ENCODE results near the gene LDLRAD2. TPM values are rescaled to one million over a fixed set of nuclear protein-coding genes. Genes with fewer than 3 reads are reported as not detected.

Gene LDLRAD2
- total RNA-seq, 1 donor from 2014 or later: not detected

DNA sequence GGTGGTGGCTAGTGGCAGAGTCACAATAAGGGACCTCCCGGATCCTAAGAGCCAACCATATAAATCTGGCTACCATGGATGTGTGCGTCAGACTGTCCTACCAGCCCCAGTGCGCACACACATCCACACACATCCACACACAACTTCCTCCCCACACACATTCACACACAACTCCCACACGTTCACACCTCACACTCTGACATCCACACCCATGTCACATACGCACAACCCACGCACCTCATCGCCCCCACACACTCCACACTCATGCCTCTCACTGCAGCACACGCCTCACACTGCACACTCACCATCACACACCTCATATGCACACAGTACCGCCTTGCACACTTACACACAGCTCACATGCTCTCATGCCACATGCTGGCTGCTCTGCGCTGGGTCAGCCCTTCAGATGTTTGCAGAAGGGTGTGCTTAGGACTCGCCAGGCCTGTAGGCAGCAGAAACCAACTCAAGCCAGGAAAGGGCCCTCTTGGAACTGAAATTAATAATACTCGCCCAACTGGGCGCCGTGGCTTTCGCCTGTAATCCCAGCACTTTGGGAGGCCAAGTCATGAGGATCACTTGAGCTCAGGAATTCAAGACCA lies 3.0 kb downstream of the LDLRAD2 start:
- H3K36me3 ChIP-seq (ENCODE audit: control insufficient read depth, insufficient read depth, low read length): no peaks in the 10 kb centered on the region
- no peaks in the 10 kb centered on the region for H3K27me3 ChIP-seq (ENCODE audit: control insufficient read depth, insufficient read depth, low read length)
- no peak for DNase-seq (ENCODE audit: low read depth)
- TF ChIP-seq, protein P1, sequence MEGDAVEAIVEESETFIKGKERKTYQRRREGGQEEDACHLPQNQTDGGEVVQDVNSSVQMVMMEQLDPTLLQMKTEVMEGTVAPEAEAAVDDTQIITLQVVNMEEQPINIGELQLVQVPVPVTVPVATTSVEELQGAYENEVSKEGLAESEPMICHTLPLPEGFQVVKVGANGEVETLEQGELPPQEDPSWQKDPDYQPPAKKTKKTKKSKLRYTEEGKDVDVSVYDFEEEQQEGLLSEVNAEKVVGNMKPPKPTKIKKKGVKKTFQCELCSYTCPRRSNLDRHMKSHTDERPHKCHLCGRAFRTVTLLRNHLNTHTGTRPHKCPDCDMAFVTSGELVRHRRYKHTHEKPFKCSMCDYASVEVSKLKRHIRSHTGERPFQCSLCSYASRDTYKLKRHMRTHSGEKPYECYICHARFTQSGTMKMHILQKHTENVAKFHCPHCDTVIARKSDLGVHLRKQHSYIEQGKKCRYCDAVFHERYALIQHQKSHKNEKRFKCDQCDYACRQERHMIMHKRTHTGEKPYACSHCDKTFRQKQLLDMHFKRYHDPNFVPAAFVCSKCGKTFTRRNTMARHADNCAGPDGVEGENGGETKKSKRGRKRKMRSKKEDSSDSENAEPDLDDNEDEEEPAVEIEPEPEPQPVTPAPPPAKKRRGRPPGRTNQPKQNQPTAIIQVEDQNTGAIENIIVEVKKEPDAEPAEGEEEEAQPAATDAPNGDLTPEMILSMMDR (IDR thresholded peaks at IDR 0.05; ENCODE audit: insufficient read depth, low read length, severe bottlenecking): no peak
- H3K4me3 ChIP-seq (ENCODE audit: low read depth, low read length): no peak overlapping the region
- peak; percentile 68 for FAIRE-seq

DNA sequence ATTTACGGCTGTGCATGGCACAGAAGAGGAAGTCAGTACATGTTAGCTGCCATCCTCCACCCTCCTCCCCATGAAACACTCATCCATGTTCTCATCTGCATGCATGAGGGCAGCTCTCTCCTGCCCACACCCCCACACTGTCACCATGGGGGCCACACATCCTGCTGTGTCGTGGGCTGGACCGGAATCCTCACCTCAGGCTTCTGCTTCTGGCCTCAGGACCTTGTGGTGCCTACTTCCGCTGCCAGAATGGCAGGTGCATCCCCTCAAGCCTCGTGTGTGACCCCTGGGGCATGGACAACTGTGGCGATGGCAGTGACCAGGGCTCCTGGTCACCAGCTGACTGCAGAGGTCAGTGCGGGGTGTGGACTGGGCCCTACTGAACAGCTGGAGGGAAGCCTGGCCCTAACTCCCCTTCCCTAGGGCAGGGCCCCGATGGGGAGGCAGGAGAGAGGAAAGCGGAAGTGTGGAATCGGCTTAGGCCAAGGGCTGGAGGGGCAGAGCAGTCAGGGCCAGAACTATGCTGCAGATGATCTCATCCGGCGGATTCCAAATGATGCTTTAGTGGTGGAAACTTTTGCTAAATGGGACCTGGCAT lies 3.8 kb downstream of the LDLRAD2 start:
- Histone ChIP-seq H3K27me3 (ENCODE audit: control insufficient read depth, insufficient read depth, low read length) (no peaks in the 10 kb centered on the region), H3K36me3 (ENCODE audit: control insufficient read depth, insufficient read depth, low read length) (no peaks in the 10 kb centered on the region), H3K4me3 (ENCODE audit: low read depth, low read length) (no peak overlapping the region)
- no peak for DNase-seq (ENCODE audit: low read depth)
- TF ChIP-seq, protein P1 (IDR thresholded peaks at IDR 0.05; ENCODE audit: insufficient read depth, low read length, severe bottlenecking): no peak
- no peak for FAIRE-seq

DNA sequence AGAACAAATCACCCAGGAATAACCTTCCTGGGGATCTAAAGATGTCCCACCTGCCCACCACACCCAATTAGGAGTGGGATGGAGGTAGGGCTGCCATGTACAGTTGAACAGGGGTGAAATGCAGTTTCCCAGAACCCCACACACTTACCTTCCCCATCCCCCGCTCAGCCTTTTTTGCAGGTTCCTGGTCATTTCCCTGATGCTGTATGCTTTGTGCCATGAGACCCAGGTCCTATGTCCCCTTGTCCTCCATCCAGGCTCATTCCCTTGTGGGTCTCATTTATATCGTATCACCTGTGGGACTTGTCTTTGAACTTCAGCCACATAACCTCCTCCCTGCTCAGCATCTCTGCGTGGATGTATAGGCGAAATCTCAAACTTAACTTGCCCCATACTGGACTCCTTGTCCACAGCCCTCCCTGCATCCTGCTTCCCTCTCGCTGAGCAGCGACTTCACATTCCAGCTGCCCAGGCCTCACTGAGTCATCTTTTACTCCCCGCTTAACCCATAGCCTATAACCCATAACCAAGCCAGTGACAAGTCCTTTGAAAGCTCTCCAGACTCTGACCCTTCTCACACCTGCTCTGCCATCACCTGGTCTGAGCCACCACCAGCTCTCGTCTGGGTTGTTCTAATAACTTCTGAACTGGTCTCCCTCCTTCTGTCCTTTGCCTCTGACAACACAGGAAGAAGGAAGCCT lies 4.7 kb downstream of the LDLRAD2 start:
- TF ChIP-seq, protein P1 (IDR thresholded peaks at IDR 0.05; ENCODE audit: insufficient read depth, low read length, severe bottlenecking): no peak
- DNase-seq (ENCODE audit: low read depth) (peak; percentile 41), FAIRE-seq (peak; percentile 95)
- Histone ChIP-seq H3K4me3 (ENCODE audit: low read depth, low read length) (no peak overlapping the region), H3K36me3 (ENCODE audit: control insufficient read depth, insufficient read depth, low read length) (no peaks in the 10 kb centered on the region), H3K27me3 (ENCODE audit: control insufficient read depth, insufficient read depth, low read length) (no peaks in the 10 kb centered on the region)

DNA sequence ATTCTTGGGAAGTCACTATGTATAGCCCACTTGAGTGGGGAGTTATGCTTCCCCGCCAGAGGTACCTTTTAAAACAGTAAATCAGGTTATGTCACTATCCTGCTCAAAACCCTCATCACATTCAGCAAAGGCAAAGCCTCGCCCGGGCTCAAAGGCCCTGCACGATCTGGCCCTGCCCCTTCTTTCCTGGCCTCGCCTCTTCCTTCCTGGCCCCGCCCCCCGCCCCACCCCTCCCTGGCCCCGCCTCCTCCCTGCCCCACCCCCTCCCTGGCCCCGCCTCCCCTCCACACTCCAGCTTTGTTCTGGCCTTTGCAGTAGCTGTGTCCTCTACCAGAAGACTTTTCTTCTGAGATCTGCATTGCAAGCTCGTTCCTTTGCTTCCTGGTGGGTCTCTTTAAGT lies 6.6 kb downstream of the LDLRAD2 start:
- Histone ChIP-seq H3K36me3 (ENCODE audit: control insufficient read depth, insufficient read depth, low read length) (peaks cover 5% of the 10 kb centered on the region), H3K27me3 (ENCODE audit: control insufficient read depth, insufficient read depth, low read length) (no peaks in the 10 kb centered on the region), H3K4me3 (ENCODE audit: low read depth, low read length) (no peak overlapping the region)
- DNase-seq (ENCODE audit: low read depth): peak; percentile 3
- no peak for FAIRE-seq
- TF ChIP-seq, protein P1 (IDR thresholded peaks at IDR 0.05; ENCODE audit: insufficient read depth, low read length, severe bottlenecking): no peak

DNA sequence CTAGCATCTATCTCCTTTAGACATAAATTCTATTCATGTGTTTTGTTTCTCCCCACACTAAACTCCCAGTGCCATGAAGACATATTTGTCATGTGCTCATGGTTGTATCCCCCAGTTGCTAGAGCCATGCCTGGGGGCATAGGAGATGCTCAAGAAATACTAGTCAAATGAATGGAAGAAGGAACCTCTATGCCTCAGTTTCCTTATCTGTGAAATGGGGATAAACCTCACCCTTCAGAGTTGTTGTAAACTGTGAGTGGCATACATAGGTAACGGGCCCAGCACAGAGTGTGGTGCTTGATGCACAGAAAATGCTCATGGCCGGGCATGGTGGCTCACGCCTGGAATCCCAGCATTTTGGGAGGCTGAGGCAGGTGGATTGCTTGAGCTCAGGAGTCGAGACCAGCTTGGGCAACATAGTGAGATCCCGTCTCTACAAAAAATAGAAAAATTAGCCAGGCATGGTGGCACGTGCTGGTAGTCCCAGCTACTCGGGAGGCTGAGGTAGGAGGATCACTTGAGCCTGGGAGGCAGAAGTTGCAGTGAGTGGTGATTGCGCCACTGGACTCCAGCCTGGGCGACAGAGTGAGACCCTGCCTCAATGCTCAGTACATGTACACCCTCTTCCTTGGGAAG lies 8.7 kb downstream of the LDLRAD2 start:
- Histone ChIP-seq H3K36me3 (ENCODE audit: control insufficient read depth, insufficient read depth, low read length) (peaks cover 12% of the 10 kb centered on the region), H3K27me3 (ENCODE audit: control insufficient read depth, insufficient read depth, low read length) (no peaks in the 10 kb centered on the region), H3K4me3 (ENCODE audit: low read depth, low read length) (no peak overlapping the region)
- no peak for DNase-seq (ENCODE audit: low read depth)
- TF ChIP-seq, protein P1 (IDR thresholded peaks at IDR 0.05; ENCODE audit: insufficient read depth, low read length, severe bottlenecking): no peak
- no peak for FAIRE-seq
